IPS DF 4.7 (cell line): ENCODE measurements around the gene FGG.
"Not testable (repeated sequence)": the region's sequence is repeated elsewhere in the genome, so short reads cannot be mapped to it uniquely, and the experiment has no call there.

Source experiments
- DNase-seq: peaks from one replicate; pipeline ENCODE4 v3.0.0-alpha.2; 2013; ENCODE audit warnings: low spot score; ENCODE audit errors: extremely low read depth

FGG gene

DNA sequence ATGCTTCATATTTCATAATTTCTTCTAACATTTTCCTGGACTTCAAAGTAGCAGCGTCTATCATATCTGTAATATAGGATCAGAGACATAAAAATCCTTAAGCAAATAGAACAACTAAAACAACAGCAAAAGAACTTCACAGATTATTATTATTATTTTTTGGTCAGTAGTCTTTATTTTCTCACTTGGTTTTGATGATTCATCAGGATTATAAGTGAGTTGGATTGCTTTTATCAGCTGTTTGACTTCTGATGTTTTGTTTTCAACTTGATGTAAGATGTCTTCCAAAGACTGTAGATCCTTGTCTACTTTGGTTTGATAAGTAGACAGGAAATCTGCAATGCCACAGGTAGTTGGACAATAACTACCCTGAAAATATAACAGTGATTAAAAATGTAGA is 623 bp downstream of the FGG start:
- no peak for DNase-seq

DNA sequence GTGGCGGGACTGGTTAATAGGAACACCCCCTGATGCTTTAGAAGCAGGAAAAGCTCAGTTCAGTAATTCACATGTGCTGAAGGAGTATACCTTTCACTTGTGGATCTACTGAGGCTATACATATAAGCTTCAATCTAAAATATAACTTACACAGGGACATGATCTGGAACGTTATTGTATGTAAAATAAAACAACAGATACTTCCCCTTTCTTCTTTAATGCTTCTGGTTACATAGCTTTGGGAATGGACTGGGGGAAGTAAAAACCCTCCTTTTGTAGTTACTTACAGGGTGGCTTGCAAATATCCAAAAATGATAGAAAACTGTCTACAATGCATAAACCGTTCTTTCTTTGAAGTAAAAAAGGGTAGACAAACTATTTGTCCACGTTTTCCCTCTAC is 1.9 kb downstream of the FGG start:
- DNase-seq: no peak

DNA sequence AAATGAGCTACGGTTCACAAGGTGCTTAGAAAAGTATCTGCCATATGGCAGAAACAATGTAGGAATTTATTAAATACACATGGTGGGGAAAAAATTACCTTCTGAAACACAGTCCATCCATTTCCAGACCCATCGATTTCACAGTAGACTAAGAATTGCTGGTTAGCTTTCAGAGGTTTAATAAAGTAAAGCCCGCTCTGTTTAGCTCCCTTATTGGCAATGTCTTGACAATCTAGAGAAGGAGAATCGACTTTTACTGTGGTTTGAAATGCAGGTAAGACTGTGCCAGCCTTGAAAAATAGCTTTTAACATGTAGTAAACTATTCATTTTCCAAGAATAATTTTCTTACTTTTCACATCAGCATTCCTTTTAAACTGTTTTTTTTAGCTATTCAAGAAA is 2.9 kb downstream of the FGG start:
- no peak for DNase-seq

DNA sequence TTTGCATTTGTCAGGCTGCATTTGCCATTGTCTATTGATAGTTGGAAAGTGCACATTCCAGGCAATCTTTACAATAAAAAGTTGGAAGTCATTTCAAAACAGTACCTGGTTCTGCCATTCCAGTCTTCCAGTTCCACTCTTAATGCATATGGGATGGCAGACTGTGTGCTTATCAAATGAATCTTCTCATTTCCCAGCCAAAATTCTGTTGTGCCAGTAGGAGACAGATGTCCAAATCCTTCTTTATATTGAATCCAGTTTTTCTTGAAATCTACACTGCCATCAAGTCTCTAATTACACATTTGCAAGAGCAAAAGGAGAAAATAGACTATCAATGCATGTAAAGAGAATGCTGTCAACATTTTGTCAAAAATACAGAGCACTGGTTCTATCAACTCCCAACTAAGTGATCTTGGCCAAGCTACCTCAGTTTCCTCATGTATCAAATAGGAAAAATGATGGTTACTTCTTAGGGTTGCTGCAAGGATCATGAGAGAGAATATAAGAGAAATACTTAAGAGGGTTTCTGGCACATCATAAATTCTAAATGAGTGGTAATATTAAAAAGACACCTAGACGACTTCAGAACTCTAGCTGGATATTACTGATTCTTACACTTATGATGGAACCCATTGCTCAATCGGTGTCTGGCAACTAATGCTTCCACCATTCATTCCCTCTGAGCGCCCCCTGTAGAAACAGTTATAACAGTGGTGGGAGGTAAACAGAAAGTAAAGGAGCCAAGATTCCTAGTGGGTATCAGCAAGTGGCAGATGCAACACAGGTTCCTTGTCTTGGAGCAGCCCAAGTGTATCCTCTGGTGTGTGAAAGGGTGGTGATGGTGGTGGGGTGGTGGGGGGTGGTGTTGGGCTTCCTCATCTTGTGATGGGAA is 3.8 kb downstream of the FGG start:
- DNase-seq: no peak

DNA sequence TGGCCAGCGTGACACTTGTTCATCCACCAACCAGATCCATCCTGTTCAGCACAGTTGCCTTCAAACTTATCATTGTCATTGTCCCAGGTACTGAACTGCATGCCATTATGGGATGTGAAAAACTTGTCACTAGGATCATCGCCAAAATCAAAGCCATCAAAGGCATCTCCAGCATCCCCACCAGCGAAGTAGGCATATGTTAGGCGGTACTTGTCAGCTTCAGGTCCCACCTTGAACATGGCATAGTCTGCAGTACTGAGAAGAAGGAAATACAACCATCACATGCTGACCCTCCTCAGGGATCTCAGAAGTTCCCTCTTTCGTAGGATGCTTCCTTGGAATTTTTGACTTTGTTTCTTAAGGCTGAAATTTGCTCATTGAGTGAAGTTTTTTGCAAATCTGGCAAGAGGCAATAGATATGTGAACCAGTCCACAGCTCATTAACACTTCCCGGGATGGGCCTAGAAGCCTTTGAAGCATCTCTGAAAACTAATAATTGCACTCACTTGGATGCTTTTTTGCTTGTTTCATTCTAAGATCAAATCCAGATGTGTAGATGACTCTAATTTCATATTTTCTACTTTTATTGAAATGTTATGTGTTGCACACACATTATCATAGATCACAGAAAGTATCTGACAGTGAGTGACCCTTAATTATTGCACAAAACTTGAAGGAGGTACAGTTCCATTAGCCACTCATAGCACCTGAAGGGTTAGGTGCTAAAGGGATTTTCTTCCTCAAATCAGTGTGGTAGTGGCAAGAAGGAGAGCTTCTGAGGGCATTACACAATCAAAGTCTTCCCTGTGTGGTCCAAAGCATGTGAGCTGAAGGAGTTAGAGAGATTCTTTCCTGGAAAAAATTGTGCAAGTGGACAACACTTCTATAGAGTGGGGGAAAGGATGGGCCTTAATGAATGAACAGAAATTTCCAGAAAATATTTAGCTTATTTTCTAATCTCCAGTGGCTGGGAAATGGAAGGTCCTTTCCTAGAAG is 5.4 kb downstream of the FGG start:
- DNase-seq: no peak

DNA sequence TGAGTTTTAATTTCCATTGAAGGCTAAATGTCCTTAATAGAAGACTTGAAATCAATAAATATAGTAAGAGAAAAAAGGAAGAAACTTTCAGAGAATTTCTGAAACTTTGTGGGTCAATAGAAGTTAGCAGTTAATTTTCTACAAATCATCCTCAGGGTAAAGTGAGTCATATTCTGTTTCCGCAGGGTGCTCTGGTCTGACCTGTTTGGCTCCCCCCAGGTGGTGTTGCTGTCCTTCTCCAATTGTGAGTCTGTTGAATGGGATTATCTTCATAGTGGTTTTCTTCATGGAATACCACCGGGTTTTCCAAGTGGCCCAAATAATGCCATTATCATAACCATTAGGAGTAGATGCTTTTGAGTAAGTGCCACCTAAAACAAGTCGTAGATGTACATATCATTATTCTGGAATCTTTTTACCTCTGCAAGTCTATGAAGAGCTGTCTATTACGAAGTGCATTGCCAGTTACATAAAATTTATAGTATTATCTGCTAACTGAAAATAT is 7.7 kb downstream of the FGG start:
- DNase-seq: no peak

DNA sequence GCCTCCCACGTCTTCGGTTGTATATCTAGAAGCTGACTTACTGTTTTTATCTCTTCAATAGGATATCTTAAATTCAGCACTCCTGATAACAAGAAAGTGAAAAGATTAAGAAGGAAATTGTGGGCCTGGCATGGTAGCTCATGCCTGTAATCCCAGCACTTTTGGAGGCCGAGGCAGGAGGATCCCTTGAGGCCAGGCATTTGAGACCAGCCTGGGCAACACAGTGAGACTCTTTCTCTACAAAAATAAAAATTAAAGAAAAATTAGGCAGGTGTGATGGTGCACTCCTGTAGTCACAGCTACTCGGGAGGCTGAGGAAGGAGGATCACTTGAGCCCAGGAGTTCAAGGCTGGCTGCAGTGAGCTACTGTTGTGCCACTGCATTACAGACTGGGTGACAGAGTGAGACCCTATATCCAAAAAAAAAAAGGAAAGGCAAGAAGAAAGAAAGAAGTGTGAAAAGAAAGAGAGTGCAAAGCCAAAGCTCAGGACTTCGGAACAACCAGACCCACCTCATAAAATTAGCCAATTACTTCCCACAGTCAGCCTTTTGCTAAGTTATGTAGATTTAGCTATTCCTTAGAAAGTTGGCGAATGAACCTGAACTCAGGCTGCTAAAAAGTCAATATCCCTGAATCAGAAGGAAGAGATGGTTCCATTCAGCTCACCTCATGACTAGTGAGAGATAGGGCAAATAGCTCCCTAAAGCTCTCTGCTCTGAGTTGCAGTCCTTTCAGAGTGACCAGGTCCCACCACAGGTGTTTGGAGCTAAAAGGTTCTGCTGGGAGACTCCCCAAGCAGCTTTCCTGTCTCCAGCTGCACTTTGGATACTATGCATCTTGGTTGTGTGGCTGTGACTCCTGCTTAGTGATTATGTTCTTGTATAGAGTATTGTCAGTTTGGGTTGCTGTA is 9.2 kb downstream of the FGG start:
- DNase-seq: no peak

DNA sequence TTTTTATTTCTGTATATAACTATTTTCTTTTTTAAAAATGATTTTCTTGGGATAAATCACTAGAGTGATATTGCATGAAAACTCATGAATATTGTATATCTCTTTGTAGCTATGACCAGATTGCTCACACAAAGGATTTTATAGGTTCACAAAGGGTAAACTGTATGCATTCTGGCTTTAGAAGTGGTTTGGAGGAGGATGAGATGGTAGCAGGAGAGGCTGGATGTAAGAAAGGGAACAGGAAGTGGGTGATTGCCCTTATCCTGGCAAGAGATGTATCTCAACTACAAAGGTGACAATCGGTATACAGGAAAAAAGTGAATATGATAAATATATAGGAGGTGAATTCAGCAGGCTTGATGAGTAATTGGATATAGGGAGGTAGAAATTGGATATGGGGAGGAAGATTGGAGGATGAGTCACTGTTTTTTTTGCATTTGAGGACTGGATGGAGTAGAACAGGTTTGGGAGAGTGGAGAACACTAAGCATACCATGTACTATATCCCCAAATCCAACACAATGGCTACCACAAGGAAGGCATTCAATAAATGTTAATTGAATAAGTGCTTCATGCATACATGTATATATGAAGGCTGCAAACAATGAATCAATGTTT is 9.9 kb downstream of the FGG start:
- DNase-seq: no peak

DNA sequence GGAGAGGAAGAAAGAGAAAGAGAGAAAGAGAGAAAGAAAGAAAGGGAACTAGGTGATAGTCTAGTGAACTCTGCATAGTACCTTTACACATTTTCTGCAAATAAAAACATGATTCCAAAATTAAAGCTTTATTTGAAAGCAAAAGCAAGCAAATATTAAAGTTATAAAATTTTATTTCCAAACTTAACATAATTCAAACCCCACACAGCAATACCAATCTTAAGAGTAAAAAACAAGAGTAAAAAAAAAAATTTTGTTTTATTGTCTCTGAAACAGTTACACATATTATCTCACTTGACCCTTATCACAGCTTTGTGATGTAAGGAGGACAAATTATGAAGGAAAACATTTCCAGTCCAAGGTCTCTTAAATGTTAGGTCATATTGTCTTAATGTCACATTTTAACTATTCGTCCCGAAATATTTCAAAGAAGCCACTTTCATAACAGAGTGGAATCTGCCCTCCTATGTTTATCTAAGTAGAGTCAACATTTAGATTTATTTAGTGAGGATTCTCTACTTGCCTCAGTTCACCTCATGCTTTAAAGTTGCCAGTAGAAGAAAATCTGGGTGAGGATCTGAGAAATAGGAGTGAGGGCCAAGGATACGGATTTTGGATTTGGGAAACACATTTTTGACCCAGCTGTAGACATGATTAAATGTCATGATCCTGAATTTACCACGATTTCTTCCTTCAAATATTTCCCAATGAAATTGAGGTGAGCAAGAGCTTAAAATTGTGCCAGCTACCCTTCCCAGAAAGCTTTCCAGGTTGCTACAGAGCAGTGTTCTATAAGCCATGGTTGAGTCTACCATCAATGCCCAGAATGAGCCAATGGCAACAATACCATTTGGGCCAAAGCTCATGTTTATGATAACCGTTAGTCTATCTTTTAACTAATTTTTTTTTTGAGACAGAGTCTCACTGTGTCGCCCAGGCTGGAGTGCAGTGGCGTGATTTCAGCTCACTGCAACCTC is 14.4 kb downstream of the FGG start:
- DNase-seq: no peak

DNA sequence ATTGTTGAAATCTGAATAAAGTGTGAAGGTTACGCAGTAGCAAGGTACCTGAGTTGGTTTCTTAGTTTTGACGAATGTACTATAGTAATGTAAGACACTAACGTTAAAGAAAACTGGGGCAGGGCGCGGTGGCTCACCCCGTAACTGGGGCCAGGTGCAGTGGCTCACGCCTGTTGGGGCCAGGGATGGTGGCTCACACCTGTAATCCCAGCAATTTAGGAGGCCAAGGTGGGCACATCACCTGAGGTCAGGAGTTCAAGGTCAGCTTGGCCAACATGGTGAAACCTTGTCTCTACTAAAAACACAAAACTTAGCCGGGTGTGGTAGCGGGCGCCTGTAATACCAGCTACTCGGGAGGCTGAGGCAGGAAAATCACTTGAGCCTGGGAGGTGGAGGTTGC is 15.2 kb downstream of the FGG start:
- DNase-seq: not testable (repeated sequence)

DNA sequence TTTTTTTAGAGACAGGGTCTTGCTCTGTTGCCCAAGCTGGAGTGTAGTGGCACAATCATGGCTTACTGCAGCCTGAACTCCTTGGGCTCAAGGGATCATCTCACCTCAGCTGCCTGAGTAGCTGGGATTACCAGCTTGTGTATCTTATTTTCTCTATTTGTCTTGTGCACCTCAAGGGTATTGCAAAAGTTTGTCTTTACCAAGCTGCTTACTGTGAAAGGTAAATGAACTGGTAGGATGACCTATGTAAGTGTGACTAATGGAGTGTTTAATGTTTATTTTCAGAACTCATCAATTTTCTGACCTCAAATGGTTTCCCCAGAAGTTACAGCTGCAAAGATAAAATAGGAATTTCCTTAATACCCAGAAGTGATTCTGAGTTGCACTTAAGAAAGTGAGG is 16.6 kb downstream of the FGG start:
- no peak for DNase-seq

DNA sequence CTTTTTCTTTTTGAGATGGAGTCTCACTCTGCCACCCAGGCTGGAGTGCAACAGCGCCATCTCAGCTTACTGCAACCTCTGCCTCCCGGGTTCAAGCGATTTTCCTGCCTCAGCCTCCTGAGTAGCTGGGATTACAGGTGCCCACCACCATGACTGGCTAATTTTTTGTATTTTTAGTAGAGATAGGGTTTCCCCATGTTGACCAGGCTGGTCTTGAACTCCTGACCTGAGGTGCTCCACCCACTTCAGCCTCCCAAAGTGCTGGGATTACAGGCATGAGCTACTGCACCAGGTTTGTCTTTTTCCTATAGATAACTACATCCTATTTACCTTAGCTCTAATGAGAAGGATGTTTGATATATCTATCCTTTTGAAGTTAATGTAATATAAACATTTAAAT is 18.1 kb downstream of the FGG start:
- not testable (repeated sequence) for DNase-seq

DNA sequence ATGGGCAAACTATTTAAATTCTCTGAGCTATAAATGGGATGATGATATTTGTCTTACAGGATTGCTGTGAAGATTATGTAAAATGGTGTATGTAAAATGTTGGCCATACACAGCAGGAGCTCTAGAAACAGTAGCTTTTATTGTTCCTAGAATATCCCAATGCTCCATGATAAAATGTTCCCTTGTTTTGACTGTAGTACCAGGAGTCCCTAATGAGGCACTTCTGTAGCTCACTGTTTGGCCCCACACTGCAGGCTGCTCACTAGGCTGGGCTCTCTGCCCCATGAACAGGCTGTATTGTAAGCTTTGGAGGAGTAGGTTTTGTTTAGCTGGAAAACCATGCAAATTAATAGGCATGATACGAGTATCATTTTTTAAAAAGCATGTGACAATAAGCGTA is 18.6 kb downstream of the FGG start:
- no peak for DNase-seq

DNA sequence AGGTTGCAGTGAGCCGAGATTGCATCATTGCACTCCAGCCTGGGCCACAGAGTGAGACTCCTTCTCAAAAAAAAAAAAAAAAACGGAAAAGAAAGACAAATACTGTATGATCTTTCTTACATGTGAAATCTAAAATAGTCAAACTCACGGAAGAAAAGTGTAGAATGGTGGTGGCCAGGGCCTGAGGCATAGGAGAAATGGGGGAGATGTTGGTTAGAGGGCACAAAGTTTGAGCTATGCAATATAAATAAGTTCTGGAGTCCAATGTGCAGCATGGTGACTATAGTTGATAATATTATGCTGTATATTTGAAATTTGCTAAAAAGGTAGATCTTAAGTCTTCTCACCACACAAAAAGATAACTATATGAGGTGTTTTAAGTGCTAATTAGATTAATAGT is 20.6 kb downstream of the FGG start:
- no peak for DNase-seq

DNA sequence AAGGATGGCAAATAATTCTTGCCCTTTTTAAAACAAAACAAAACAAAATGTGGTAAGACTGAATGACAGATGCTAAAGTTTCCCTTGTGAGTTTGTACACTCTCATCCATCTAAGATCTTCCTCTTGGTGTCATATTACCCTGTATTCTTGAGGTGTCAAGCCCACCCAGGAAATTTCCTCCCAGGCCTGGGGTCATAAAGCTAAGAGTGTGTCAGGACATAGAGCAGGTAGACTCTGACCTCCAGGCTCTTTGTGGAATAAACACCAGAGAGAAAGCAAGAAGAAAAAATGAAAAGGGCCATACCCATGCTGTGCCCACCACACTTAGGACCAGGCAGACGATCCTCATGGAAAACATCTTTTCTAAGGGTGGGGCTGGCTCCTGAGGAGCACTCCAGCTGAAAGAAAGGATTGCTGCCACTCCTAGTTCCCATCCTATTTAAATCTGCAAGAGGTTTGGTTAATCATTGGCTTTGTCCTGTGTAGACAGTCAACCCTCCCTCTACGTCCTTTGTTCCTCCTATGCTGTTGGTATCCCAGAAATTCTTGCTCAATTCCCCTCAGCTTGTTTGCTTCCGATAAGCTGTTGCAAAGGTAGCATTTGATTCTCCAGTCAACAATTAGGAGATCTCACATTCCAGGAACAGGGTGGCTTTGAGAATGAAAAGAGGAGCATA is 22.0 kb downstream of the FGG start, which contains the start of gene FGA:
Gene FGA (minus strand): TSS at position 414 of the 678 bp plus-strand sequence. CDS start 55 bp downstream, at position 359.
- no peak for DNase-seq

DNA sequence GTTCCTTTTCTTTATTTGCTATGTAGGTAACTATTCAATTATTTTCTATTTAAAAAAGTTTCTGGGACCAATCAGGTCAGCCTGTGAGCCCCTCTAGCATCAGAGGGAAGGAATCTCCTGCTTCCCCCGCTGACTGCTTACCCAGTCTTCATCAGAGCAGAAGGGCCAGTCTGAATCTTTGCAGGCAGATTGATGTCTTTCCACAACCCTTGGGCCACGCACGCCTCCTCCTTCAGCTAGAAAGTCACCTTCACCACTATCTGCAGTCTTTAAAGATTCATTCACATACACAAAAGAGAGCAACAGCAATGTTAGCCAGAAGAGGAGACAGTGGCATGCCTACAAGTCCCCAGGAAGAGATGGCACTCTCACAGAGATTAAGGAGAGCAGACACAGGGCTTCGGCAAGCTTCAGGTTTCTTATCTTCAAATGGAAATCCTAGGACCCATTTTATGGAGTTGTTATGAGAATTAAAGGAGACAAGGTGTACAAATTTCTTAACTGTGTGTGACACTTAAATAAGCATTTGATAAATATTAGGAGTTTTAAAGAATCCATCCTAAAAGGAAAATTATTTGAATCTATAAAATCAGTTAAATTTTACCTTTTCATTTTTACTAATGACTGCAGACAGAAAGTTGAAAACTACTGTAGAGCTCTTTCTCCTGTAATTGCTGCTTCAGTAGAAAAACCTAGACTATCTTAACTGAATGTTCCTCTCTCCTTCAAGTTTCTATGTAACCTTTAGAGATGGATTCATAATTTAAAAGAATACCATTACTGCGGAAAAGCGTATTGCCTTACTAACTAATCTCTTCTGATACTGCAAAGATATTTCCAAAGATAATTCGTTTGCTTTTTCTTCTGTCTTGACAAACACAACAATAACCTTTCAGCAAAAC is 22.9 kb downstream of the FGG start:
- no peak for DNase-seq

DNA sequence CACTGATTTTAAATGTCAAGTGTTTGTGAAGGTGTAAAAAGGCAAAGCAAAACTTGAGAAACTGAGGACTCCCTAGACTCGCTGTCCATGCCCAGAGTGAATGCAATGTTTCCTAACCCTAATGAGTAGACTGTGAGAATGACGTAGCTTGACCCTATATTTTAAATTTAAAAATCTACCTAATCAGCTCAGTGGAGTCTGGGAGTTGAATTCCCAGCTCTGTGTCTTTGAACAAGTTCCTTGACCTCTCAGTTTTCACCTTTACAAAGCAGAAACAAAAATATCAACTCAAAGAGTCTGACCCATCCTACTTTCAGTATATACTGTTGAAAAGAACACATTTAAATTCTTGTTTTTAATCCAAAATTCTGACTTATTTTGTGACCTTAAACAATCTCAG is 24.3 kb downstream of the FGG start:
- no peak for DNase-seq
